ENCODE measurements around the gene FAM163B. TPM values are rescaled to one million over a fixed set of nuclear protein-coding genes. Genes with fewer than 3 reads are reported as not detected.

The FAM163B gene
- polyA plus RNA-seq, 1 donor (not counting 4 experiments of a cell fraction or from before 2014, with no cell fraction given) = not detected

DNA sequence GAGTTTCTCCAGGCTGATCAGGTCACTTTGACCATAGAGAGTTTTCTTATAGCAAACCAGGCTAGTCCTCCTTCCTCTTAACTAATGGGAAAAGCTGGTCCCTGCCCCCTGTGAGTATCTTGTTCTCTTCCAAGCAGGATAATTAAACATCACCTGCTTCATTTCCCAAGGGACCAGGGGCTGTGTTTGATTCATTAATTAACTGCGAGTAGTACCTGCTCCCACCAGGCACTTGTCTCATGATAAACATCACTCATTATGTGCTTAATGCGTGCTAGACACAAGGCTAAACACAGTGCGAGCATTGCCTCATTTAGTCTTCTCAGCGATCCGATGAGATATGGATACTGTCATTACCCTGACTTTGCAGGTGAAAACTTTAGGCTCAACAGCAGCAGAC lies 1.7 kb upstream of the FAM163B start:
- Histone ChIP-seq H3K27ac (ENCODE audit: control insufficient read depth, insufficient read depth, low read length) (no peak overlapping the region), H4K20me1 (ENCODE audit: control insufficient read depth, extremely low read depth, insufficient read depth, low read length) (no peaks in the 10 kb centered on the region), H3K36me3 (ENCODE audit: control insufficient read depth in 2 of 2, extremely low read depth in 1 of 2, insufficient read depth in 2 of 2, low read length in 2 of 2) (no peaks in the 10 kb centered on the region), H3K9me1 (ENCODE audit: control insufficient read depth, extremely low read depth, insufficient read depth, low read length) (no peaks in the 10 kb centered on the region), H3K9ac (ENCODE audit: control insufficient read depth, extremely low read depth, insufficient read depth, low read length) (no peak overlapping the region), H3K4me1 (ENCODE audit: control insufficient read depth, extremely low read depth, insufficient read depth, low read length) (no peaks in the 10 kb centered on the region), H3K79me2 (ENCODE audit: control insufficient read depth, insufficient read depth, low read length) (no peaks in the 10 kb centered on the region), H2AFZ (ENCODE audit: control insufficient read depth, low read length) (no peak overlapping the region), H3K4me2 (ENCODE audit: control insufficient read depth, extremely low read depth, insufficient read depth, low read depth, low read length) (no peak overlapping the region), H3K4me3 (ENCODE audit: control insufficient read depth in 2 of 3, extremely low read depth in 1 of 3, insufficient read depth in 2 of 3, low read depth in 1 of 3, low read length in 3 of 3) (no peak overlapping the region), H3K9me3 (ENCODE audit: control insufficient read depth, low read depth, low read length) (no peaks in the 10 kb centered on the region), H3K27me3 (ENCODE audit: control insufficient read depth, extremely low read depth, insufficient read depth, low read length) (peaks cover 75% of the 10 kb centered on the region)
- FAIRE-seq (no peak), DNase-seq (ENCODE audit: low read depth, low spot score) (no peak)
- TF ChIP-seq, protein P1, sequence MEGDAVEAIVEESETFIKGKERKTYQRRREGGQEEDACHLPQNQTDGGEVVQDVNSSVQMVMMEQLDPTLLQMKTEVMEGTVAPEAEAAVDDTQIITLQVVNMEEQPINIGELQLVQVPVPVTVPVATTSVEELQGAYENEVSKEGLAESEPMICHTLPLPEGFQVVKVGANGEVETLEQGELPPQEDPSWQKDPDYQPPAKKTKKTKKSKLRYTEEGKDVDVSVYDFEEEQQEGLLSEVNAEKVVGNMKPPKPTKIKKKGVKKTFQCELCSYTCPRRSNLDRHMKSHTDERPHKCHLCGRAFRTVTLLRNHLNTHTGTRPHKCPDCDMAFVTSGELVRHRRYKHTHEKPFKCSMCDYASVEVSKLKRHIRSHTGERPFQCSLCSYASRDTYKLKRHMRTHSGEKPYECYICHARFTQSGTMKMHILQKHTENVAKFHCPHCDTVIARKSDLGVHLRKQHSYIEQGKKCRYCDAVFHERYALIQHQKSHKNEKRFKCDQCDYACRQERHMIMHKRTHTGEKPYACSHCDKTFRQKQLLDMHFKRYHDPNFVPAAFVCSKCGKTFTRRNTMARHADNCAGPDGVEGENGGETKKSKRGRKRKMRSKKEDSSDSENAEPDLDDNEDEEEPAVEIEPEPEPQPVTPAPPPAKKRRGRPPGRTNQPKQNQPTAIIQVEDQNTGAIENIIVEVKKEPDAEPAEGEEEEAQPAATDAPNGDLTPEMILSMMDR (optimal IDR thresholded peaks at IDR 0.05 in 1 of 3, IDR thresholded peaks at IDR 0.05 in 1 of 3, conservative IDR thresholded peaks at IDR 0.05 in 1 of 3; ENCODE audit: extremely low read depth in 1 of 3, insufficient read depth in 2 of 3, low read length in 3 of 3) = no peak
- no peak for TF ChIP-seq EZH2 (IDR thresholded peaks at IDR 0.05; ENCODE audit: low read length)
- dilution Hi-C loops (cut with MboI; ENCODE audit: extremely low pct_ligation_motif_present, low sequenced_read_pairs) = no loop called here

DNA sequence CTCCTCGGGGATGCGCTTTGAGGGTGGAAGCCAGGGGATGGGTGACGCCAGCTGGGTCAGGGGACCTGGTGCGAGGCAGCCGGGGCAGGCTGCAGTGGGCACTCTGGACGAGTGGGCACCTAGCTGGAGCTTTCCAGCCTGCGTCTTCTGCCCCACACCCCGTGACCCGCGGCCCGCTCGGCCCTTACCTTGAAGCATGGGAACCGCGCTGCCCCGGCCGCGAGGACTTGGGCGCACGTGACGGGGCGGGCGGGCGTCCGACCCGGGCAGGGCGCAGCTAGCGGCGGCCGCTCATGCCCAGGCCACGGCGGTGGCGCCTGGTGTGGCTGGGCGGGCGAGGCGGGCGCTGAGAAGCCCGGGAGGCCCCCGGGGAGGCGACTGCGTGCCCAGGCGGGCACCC lies 300 bp downstream of the FAM163B start:
- no peaks in the 10 kb centered on the region for H3K79me2 ChIP-seq (ENCODE audit: control insufficient read depth, insufficient read depth, low read length)
- no peaks in the 10 kb centered on the region for H4K20me1 ChIP-seq (ENCODE audit: control insufficient read depth, extremely low read depth, insufficient read depth, low read length)
- no peaks in the 10 kb centered on the region for H3K9me3 ChIP-seq (ENCODE audit: control insufficient read depth, low read depth, low read length)
- no peak for FAIRE-seq
- no peak overlapping the region for H3K27ac ChIP-seq (ENCODE audit: control insufficient read depth, insufficient read depth, low read length)
- no peak overlapping the region for H3K4me2 ChIP-seq (ENCODE audit: control insufficient read depth, extremely low read depth, insufficient read depth, low read depth, low read length)
- dilution Hi-C loops (cut with MboI; ENCODE audit: extremely low pct_ligation_motif_present, low sequenced_read_pairs) = no loop called here
- no peak overlapping the region for H3K4me3 ChIP-seq (ENCODE audit: control insufficient read depth in 2 of 3, extremely low read depth in 1 of 3, insufficient read depth in 2 of 3, low read depth in 1 of 3, low read length in 3 of 3)
- H3K9me1 ChIP-seq (ENCODE audit: control insufficient read depth, extremely low read depth, insufficient read depth, low read length) = no peaks in the 10 kb centered on the region
- no peaks in the 10 kb centered on the region for H3K4me1 ChIP-seq (ENCODE audit: control insufficient read depth, extremely low read depth, insufficient read depth, low read length)
- DNase-seq (ENCODE audit: low read depth, low spot score) = no peak
- TF ChIP-seq, protein P1 (optimal IDR thresholded peaks at IDR 0.05 in 1 of 3, IDR thresholded peaks at IDR 0.05 in 1 of 3, conservative IDR thresholded peaks at IDR 0.05 in 1 of 3; ENCODE audit: extremely low read depth in 1 of 3, insufficient read depth in 2 of 3, low read length in 3 of 3) = no peak
- no peak for TF ChIP-seq EZH2 (IDR thresholded peaks at IDR 0.05; ENCODE audit: low read length)
- no peak overlapping the region for H3K9ac ChIP-seq (ENCODE audit: control insufficient read depth, extremely low read depth, insufficient read depth, low read length)
- no peak overlapping the region for H2AFZ ChIP-seq (ENCODE audit: control insufficient read depth, low read length)
- peaks cover 69% of the 10 kb centered on the region for H3K27me3 ChIP-seq (ENCODE audit: control insufficient read depth, extremely low read depth, insufficient read depth, low read length)
- no peaks in the 10 kb centered on the region for H3K36me3 ChIP-seq (ENCODE audit: control insufficient read depth in 2 of 2, extremely low read depth in 1 of 2, insufficient read depth in 2 of 2, low read length in 2 of 2)

Data from keratinocyte (primary cell).